ENCODE data around the gene TTC33. TPM values are rescaled to one million over a fixed set of nuclear protein-coding genes. Genes with fewer than 3 reads are reported as not detected.

The TTC33 gene
- total and polyA plus RNA-seq, 2 of the 13 experiments (the other 11 are each of a cell fraction or from before 2014, with no cell fraction given), result 4.5 to 20.0 TPM

DNA sequence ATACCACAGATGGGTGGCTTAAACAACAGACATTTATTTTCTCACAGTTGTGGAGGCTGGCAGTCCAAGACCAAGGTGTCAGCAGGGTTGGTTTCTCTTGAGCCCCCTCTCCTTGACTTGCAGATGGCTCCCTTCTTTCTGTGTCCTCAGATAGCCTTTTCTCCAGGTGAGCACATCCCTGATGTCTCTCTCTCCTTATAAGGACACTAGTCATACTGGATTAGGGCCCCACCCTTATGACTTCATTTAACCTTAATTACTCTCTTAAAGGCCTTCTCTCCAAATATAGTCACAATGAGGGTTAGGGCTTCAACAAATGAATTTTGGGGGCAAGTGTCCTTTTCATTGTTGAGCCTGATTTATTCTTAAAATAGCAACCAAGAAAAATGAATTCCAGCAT, 61.3 kb downstream of the TTC33 start:
- no peak overlapping the region for H3K27ac ChIP-seq (ENCODE audit: extremely low read length, insufficient read depth, low read length)
- H3K36me3 ChIP-seq (replicated peaks in 1 of 2; ENCODE audit: control insufficient read depth in 1 of 2, insufficient read depth in 2 of 2, low read length in 2 of 2), result no peaks in the 10 kb centered on the region
- no peaks in the 10 kb centered on the region for H4K20me1 ChIP-seq (ENCODE audit: insufficient read depth, low read length)
- DNase-seq (ENCODE audit: low spot score), result no peak
- in situ Hi-C loops (cut with HindIII; ENCODE audit: extremely low pct_ligation_motif_present, low pct_unique_long_range_greater_than_20kb) (loop anchor here (25.0 kb wide), 1 partner anchor 1107 kb away; no protein-coding TSS in a partner anchor), intact Hi-C loops (cut with micrococcal nuclease; ENCODE audit: unreplicated experiment) (no loop called here)
- no peak for FAIRE-seq
- POLR2A ChIA-PET, result no interaction called here
- no peaks in the 10 kb centered on the region for H3K27me3 ChIP-seq (ENCODE audit: control insufficient read depth in 1 of 2, insufficient read depth in 2 of 2, low read length in 2 of 2)
- H2AFZ ChIP-seq (ENCODE audit: low read length), result no peak overlapping the region
- TF ChIP-seq, protein P1, sequence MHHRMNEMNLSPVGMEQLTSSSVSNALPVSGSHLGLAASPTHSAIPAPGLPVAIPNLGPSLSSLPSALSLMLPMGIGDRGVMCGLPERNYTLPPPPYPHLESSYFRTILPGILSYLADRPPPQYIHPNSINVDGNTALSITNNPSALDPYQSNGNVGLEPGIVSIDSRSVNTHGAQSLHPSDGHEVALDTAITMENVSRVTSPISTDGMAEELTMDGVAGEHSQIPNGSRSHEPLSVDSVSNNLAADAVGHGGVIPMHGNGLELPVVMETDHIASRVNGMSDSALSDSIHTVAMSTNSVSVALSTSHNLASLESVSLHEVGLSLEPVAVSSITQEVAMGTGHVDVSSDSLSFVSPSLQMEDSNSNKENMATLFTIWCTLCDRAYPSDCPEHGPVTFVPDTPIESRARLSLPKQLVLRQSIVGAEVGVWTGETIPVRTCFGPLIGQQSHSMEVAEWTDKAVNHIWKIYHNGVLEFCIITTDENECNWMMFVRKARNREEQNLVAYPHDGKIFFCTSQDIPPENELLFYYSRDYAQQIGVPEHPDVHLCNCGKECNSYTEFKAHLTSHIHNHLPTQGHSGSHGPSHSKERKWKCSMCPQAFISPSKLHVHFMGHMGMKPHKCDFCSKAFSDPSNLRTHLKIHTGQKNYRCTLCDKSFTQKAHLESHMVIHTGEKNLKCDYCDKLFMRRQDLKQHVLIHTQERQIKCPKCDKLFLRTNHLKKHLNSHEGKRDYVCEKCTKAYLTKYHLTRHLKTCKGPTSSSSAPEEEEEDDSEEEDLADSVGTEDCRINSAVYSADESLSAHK (CRISPR knock-in tag; IDR thresholded peaks at IDR 0.05; ENCODE audit: borderline replicate concordance), result no peak
- TF ChIP-seq, protein P2, sequence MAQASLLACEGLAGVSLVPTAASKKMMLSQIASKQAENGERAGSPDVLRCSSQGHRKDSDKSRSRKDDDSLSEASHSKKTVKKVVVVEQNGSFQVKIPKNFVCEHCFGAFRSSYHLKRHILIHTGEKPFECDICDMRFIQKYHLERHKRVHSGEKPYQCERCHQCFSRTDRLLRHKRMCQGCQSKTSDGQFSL (CRISPR knock-in tag; IDR thresholded peaks at IDR 0.05), result no peak
- no peak for TF ChIP-seq ZNF878 (CRISPR knock-in tag; IDR thresholded peaks at IDR 0.05)
- TF ChIP-seq, protein P3, sequence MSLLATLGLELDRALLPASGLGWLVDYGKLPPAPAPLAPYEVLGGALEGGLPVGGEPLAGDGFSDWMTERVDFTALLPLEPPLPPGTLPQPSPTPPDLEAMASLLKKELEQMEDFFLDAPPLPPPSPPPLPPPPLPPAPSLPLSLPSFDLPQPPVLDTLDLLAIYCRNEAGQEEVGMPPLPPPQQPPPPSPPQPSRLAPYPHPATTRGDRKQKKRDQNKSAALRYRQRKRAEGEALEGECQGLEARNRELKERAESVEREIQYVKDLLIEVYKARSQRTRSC (CRISPR knock-in tag; IDR thresholded peaks at IDR 0.05; ENCODE audit: low read depth), result no peak
- no peak for TF ChIP-seq ZNF33A (CRISPR knock-in tag; IDR thresholded peaks at IDR 0.05; ENCODE audit: borderline replicate concordance)
- no peak for TF ChIP-seq ZSCAN29 (CRISPR knock-in tag; conservative IDR thresholded peaks at IDR 0.05)
- no peak for TF ChIP-seq ZNF816 (CRISPR knock-in tag; IDR thresholded peaks at IDR 0.05; ENCODE audit: borderline replicate concordance)
- TF ChIP-seq TOPORS (CRISPR knock-in tag; IDR thresholded peaks at IDR 0.05), result no peak
- no peak for TF ChIP-seq SRSF9 (IDR thresholded peaks at IDR 0.05; ENCODE audit: borderline replicate concordance, insufficient read depth, low read depth, low read length, poor library complexity, severe bottlenecking)
- TF ChIP-seq MED1 (CRISPR knock-in tag; IDR thresholded peaks at IDR 0.05), result no peak
- TF ChIP-seq POLR2AphosphoS2 (IDR thresholded peaks at IDR 0.05; ENCODE audit: low read depth, low read length), result no peak
- H3K9me3 ChIP-seq (ENCODE audit: low read length), result no peaks in the 10 kb centered on the region
- ATAC-seq, result no peak
- no peak overlapping the region for H3K4me3 ChIP-seq (replicated peaks in 1 of 3; ENCODE audit: insufficient read depth in 1 of 3, low read depth in 2 of 3, low read length in 3 of 3)
- no TSS peak for BruUV-seq (replicated peaks)
- CTCF ChIA-PET (ENCODE audit: low intra/inter-chr PET ratio, low total read pairs), result no interaction called here
- H3K79me2 ChIP-seq (ENCODE audit: insufficient read depth, low read length), result no peaks in the 10 kb centered on the region
- no peaks in the 10 kb centered on the region for H3K4me1 ChIP-seq (ENCODE audit: insufficient read depth, low read length)
- H3K9ac ChIP-seq (ENCODE audit: insufficient read depth, low read depth, low read length), result no peak overlapping the region
- no peak overlapping the region for H3K4me2 ChIP-seq (ENCODE audit: low read depth, low read length)
